Colonic mucosa (tissue), 4 donors: ENCODE results near the gene ANKRD11. TPM values are rescaled to one million over a fixed set of nuclear protein-coding genes. Genes with fewer than 3 reads are reported as not detected.
A peak's percentile ranks its signal among the peaks of the same experiment; 100 is the strongest.

Experiments
- DNase-seq: peaks from one replicate; pipeline ENCODE4 v3.0.0-alpha.2; 2020
- H3K27ac ChIP-seq: fragments of 200-600 bp; one replicate; pipeline ENCODE4 v1.8.0; 2021
- H3K27me3 ChIP-seq: fragments of 200-600 bp; one replicate; pipeline ENCODE4 v1.8.0; 2021
- H3K36me3 ChIP-seq: fragments of 200-600 bp; one replicate; pipeline ENCODE4 v1.8.0; 2021
- H3K4me1 ChIP-seq: fragments of 200-600 bp; one replicate; pipeline ENCODE4 v1.8.0; 2021; ENCODE audit warnings: mild to moderate bottlenecking
- H3K4me3 ChIP-seq: fragments of 200-600 bp; one replicate; pipeline ENCODE4 v1.8.0; 2021
- H3K9ac ChIP-seq, 2 donors: one replicate each; pipeline ENCODE4 v1.7.0; 2013; ENCODE audit warnings: control low read depth in 2 of 2, low read depth in 2 of 2, low read length in 2 of 2
- H3K9me3 ChIP-seq: fragments of 200-600 bp; one replicate; pipeline ENCODE4 v1.8.0; 2021
- CTCF ChIP-seq: fragments of 200-600 bp; IDR thresholded peaks from one replicate; pipeline ENCODE4 v1.8.0; 2022; ENCODE audit warnings: antibody characterized with exemption, mild to moderate bottlenecking
- intact Hi-C: fragments of 100-400 bp; cut with DNase I; formaldehyde crosslinking; loops from one replicate; pipeline ENCODE4 v1.14.1; 2022
- total RNA-seq, 2 donors: library from RNA; stranded (reverse); fragmentation: NEBNext Ultra II Directional in 1 of 2; extraction: Animal tissue kit (Norgen Biotek cat#: 25700) in 1 of 2; gene quantifications; one replicate each; pipeline ENCODE4 v1.2.1, GENCODE V29; 2021
- donor health status: healthy.
- donor health status: DM: no; HTN: no; CAD: no.
- donor health status: DM: no; HTN: no; CAD: no.

The ANKRD11 gene
- 100 to 1,000 TPM in 1 of 2 donors, 10 to 100 TPM in 1; 69.4 to 129 TPM for total RNA-seq

- Histone ChIP-seq H3K4me1 (peaks cover 18% of the 10 kb centered on the region), H3K9me3 (no peaks in the 10 kb centered on the region), H3K9ac (peak within 1 kb of the TSS; percentile 84 to 91), H3K36me3 (no peaks in the 10 kb centered on the region), H3K27ac (peak within 1 kb of the TSS; percentile 91), H3K4me3 (peak within 1 kb of the TSS; percentile 95), H3K27me3 (no peaks in the 10 kb centered on the region)
- intact Hi-C loops, result loop anchor here (2.0 kb wide), 1 partner anchor 14 kb away; no protein-coding TSS in a partner anchor
- no peak for TF ChIP-seq CTCF
- DNase-seq, result peak; percentile 99
Measured at GRCh38 chr16:89490439-89491237, at the start of gene ANKRD11. TSS of gene ANKRD11 (minus strand) at chr16:89490561. CDS start at chr16:89317019, 173,542 bp downstream.

- no peak for TF ChIP-seq CTCF
- Histone ChIP-seq H3K4me3 (no peak overlapping the region), H3K27ac (no peak overlapping the region), H3K36me3 (no peaks in the 10 kb centered on the region), H3K9me3 (no peaks in the 10 kb centered on the region), H3K27me3 (no peaks in the 10 kb centered on the region), H3K9ac (no peak overlapping the region), H3K4me1 (no peaks in the 10 kb centered on the region)
- DNase-seq, result no peak
- intact Hi-C loops, result no loop called here
Measured at GRCh38 chr16:89538286-89538685, 47.9 kb upstream of the ANKRD11 start.

- H3K27ac ChIP-seq, result no peak overlapping the region
- no peak overlapping the region for H3K4me3 ChIP-seq
- no peak for TF ChIP-seq CTCF
- H3K4me1 ChIP-seq, result no peaks in the 10 kb centered on the region
- H3K9ac ChIP-seq, result no peak overlapping the region
- intact Hi-C loops, result no loop called here
- no peak for DNase-seq
- no peaks in the 10 kb centered on the region for H3K36me3 ChIP-seq
- no peaks in the 10 kb centered on the region for H3K27me3 ChIP-seq
- H3K9me3 ChIP-seq, result no peaks in the 10 kb centered on the region
Measured at GRCh38 chr16:89537549-89537925, 47.2 kb upstream of the ANKRD11 start.

GRCh38 chr16:89536886-89537548, 46.7 kb upstream of the ANKRD11 start:
- Histone ChIP-seq H3K4me3 (no peak overlapping the region), H3K36me3 (no peaks in the 10 kb centered on the region), H3K27me3 (no peaks in the 10 kb centered on the region), H3K9ac (no peak overlapping the region), H3K27ac (no peak overlapping the region), H3K9me3 (no peaks in the 10 kb centered on the region), H3K4me1 (no peaks in the 10 kb centered on the region)
- no peak for TF ChIP-seq CTCF
- intact Hi-C loops, result no loop called here
- DNase-seq, result no peak

- DNase-seq, result peak; percentile 80
- TF ChIP-seq CTCF, result no peak
- Histone ChIP-seq H3K36me3 (no peaks in the 10 kb centered on the region), H3K4me1 (no peaks in the 10 kb centered on the region), H3K9me3 (no peaks in the 10 kb centered on the region), H3K9ac (no peak overlapping the region), H3K4me3 (no peak overlapping the region), H3K27me3 (no peaks in the 10 kb centered on the region), H3K27ac (no peak overlapping the region)
- intact Hi-C loops, result no loop called here
Measured at GRCh38 chr16:89536371-89536770, 46.0 kb upstream of the ANKRD11 start.
